Right renal cortex interstitium (tissue), 3 donors: ENCODE data around the gene TBC1D7. TPM values are rescaled to one million over a fixed set of nuclear protein-coding genes. Genes with fewer than 3 reads are reported as not detected.

ENCODE experiments used
- DNase-seq, 3 donors: peaks; one replicate each; pipeline ENCODE4 v3.0.0-alpha.2; 2013; ENCODE audit warnings: low read depth in 3 of 3, low spot score in 2 of 3
- polyA plus RNA-seq, 3 donors: library from polyadenylated mRNA; unstranded; fragments of 120-200 nt; gene quantifications; one replicate each; pipeline ENCODE4 v1.2.1, GENCODE V29; 2013; ENCODE audit not compliant: insufficient read length in 3 of 3

The TBC1D7 gene
- polyA plus RNA-seq, 3 donors = 33.0 to 44.9 (median 39.8) TPM

- DNase-seq = no peak
Measured at GRCh38 chr6:13296536-13296997, 31.8 kb downstream of the TBC1D7 start.

GRCh38 chr6:13295576-13295975 is 32.8 kb downstream of the TBC1D7 start:
- no peak for DNase-seq

- DNase-seq = no peak
Measured at GRCh38 chr6:13294499-13295069, 33.8 kb downstream of the TBC1D7 start.

GRCh38 chr6:13292774-13293173 is 35.6 kb downstream of the TBC1D7 start:
- DNase-seq = no peak

- DNase-seq = no peak
Measured at GRCh38 chr6:13290335-13290734, 38.0 kb downstream of the TBC1D7 start.

GRCh38 chr6:13289789-13290318 is 38.5 kb downstream of the TBC1D7 start:
- DNase-seq = no peak

- no peak for DNase-seq
Measured at GRCh38 chr6:13288969-13289391, 39.4 kb downstream of the TBC1D7 start.

- DNase-seq = no peak
Measured at GRCh38 chr6:13288481-13288880, 39.9 kb downstream of the TBC1D7 start.

GRCh38 chr6:13287104-13287503 is 41.2 kb downstream of the TBC1D7 start:
- DNase-seq = no peak

- DNase-seq = no peak
Measured at GRCh38 chr6:13286181-13286580, 42.2 kb downstream of the TBC1D7 start.

- DNase-seq = no peak
Measured at GRCh38 chr6:13285705-13286104, 42.6 kb downstream of the TBC1D7 start.

GRCh38 chr6:13284646-13285045 is 43.7 kb downstream of the TBC1D7 start:
- DNase-seq = no peak

- no peak for DNase-seq
Measured at GRCh38 chr6:13283331-13283730, 45.0 kb downstream of the TBC1D7 start.

- DNase-seq = no peak
Measured at GRCh38 chr6:13282393-13283069, 45.8 kb downstream of the TBC1D7 start.

- DNase-seq = no peak
Measured at GRCh38 chr6:13281686-13282085, 46.7 kb downstream of the TBC1D7 start.

GRCh38 chr6:13280254-13280653 is 48.1 kb downstream of the TBC1D7 start:
- no peak for DNase-seq

- no peak for DNase-seq
Measured at GRCh38 chr6:13278991-13279390, 49.3 kb downstream of the TBC1D7 start.

- no peak for DNase-seq
Measured at GRCh38 chr6:13278164-13278563, 50.2 kb downstream of the TBC1D7 start.

GRCh38 chr6:13277231-13277630 is 51.1 kb downstream of the TBC1D7 start:
- DNase-seq = no peak

- no peak for DNase-seq
Measured at GRCh38 chr6:13275435-13275989, 52.8 kb downstream of the TBC1D7 start.

- DNase-seq = no peak
Measured at GRCh38 chr6:13274707-13275434, 53.5 kb downstream of the TBC1D7 start.
